Measurements from ENCODE around the gene TMEM35A. TPM values are rescaled to one million over a fixed set of nuclear protein-coding genes. Genes with fewer than 3 reads are reported as not detected.
A peak's percentile ranks its signal among the peaks of the same experiment; 100 is the strongest.
"Not testable (repeated sequence)": the region's sequence is repeated elsewhere in the genome, so short reads cannot be mapped to it uniquely, and the experiment has no call there.

Gene TMEM35A, protein sequence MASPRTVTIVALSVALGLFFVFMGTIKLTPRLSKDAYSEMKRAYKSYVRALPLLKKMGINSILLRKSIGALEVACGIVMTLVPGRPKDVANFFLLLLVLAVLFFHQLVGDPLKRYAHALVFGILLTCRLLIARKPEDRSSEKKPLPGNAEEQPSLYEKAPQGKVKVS
- total RNA-seq, result 1 to 10 TPM in 1 of 2 donors, under 1 TPM in 1; 0.76 to 3.9 TPM
- long read RNA-seq, partial matches to known transcripts, result 1 of 1 reads
- long read RNA-seq, other reads (novel, unspliced or antisense), result 0 of 1 reads

DNA sequence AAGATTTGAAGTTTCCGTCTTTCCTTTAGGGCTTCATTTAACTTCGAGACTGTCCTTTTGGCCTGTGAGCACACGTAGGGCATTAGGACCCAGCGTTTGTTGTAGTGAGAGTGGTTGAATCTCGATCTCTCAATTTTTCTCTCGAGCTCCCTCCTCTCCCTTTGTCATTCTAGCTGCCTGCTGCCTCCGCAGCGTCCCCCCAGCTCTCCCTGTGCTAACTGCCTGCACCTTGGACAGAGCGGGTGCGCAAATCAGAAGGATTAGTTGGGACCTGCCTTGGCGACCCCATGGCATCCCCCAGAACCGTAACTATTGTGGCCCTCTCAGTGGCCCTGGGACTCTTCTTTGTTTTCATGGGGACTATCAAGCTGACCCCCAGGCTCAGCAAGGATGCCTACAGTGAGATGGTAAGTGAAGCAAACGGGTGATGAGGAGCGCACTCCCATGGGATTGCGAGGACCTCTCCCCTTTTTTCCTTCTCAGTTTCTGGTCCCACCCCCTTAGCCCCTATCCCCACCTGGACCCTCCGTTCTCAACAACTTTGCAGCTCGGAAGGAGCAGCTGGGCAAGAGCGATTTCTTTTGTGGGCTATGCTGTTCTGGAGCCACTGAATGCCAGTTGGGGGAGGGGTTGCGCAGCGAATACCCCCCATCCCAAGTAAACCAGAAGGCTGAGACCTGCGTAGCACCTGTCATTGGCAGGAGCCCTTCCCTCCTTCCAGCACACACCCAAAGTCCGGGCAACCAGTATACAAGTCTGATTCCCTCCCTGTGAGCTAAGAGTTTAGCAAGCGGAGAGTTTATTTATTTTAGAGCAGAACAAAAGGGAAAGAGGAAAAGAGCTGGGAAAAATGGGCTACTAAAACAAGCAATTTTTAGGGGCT is at the start of gene TMEM35A:
TSS of gene TMEM35A (plus strand) at position 164 of the 883 bp plus-strand sequence. CDS start at position 288, 124 bp downstream.
- peak in 1 of 2 donors; percentile 14 for DNase-seq
- ATAC-seq, result peak; percentile 84
- intact Hi-C loops (cut with DNase I, micrococcal nuclease), result no loop called here

DNA sequence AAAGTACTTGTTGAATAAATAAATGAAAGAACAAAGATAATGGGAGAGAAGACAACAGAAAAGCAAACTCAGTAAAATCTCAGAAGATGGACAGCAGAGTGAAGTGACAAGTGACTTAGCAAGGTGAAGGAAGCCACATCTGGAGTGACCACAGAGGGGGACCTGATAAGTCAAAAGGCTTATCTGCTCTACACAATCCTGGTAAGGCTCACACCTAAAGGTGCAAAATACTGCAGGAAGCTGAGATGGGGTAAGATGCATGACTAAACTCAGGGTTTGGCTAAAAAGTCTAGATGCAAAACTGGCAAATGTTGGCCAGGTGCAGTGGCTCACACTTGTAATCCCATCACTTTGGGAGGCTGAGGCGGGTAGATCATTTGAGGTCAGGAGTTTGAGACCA is 49.0 kb upstream of the TMEM35A start:
- ATAC-seq, result no peak
- intact Hi-C loops (cut with DNase I, micrococcal nuclease), result no loop called here
- DNase-seq, result no peak

DNA sequence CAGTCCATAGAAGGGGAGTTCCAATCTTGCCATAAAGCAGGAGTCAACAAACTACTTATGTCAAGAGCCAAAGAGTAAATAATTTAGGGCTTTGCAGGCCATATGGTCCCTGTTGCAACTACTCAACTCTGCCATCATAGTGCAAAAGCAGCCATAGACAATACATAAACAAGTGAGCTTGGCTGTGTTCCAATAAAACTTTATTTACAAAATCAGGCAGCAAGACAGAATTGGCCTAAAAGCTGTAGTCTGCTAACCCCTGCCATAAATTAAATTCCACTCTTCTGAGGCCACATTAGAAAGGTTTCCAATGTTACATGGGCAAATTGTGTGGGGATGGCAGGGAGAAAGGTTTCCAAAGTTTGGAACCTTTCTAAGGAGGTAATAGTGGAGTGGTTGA is 41.4 kb upstream of the TMEM35A start:
- intact Hi-C loops (cut with DNase I, micrococcal nuclease), result no loop called here
- ATAC-seq (no peak), DNase-seq (no peak)

DNA sequence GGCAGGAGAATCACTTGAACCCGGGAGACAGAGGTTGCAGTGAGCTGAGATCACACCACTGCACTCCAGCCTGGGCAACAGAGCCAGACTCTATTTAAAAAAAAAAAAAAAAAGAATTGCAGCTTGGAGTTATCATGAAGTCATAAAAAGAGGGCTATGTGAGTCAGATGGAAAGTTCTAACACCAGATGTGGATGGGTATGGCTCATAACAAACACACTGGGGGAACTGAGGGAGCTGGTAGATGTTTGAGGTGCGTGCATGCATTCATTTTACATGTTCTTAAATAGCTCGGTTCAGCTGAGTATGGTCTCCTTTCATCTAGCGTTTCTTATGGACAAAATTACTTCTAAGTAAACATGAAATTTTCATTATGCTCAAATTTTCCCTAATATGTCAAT is 38.5 kb upstream of the TMEM35A start:
- intact Hi-C loops (cut with DNase I, micrococcal nuclease), result no loop called here
- DNase-seq (no peak), ATAC-seq (no peak)

DNA sequence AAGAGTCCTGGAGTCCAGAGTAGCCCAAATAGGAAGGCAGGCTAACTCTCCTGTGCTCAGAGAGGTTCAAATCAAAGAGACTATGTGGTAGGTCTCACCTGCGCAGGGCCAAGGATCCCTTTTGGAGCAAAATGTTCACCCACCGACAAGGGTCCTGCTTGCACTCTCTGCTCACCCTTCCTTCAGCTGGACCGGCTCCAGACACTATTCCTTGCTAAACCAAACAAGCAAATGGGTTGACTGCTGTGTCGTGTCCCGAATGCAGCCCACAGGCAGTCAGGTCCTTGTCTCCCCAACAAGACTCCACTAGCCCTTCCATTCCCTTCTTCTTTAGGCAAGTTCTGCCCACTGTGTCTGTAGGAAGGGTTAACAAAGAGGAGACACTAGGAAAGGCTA is 27.5 kb upstream of the TMEM35A start:
- ATAC-seq (peak; percentile 31), DNase-seq (peak in 1 of 2 donors; percentile 14)
- intact Hi-C loops (cut with DNase I, micrococcal nuclease), result no loop called here

DNA sequence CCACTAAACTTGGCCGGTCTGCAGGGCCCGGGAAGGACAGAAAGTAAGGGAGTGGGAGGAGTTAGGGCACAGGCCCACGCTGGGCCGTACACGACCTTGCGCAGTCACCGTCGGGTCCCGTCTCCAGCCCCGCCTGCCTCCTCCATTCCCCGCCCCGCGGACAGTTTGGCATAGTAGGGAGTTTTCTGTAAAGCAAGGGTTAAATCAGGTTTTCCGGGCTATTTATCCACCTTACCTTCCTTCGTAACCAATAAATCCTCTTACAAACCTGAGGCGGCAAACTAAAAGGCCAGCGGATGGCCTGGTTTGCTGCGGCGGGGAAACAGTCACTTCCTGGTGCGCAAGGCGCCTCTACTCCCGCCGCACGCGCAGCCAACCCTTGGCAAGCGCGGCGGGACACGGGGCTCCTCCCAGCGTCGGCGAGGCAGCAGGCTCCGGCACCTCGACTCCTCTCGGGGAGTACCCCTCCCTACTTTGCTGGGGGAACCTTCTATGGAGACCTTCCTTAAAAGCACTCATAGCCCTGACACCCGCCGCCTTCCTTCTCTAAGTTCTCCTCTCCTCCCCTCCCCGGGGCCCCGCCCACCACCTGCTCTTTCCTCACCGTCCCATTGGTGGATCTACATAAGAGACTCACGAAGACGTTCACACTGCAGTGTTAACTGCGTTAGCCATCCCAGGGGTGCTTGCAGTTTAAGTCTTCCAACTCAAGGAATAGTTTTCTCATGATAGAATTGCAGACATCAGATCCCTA is 27.0 kb upstream of the TMEM35A start, which contains the start of gene TRMT2B:
TSS of gene TRMT2B (minus strand) at position 563 of the 754 bp plus-strand sequence. CDS start 9,822 bp downstream, outside the sequence.
- intact Hi-C loops (cut with DNase I, micrococcal nuclease), result no loop called here
- ATAC-seq (peak; percentile 94), DNase-seq (peak; percentile 88 to 89)

DNA sequence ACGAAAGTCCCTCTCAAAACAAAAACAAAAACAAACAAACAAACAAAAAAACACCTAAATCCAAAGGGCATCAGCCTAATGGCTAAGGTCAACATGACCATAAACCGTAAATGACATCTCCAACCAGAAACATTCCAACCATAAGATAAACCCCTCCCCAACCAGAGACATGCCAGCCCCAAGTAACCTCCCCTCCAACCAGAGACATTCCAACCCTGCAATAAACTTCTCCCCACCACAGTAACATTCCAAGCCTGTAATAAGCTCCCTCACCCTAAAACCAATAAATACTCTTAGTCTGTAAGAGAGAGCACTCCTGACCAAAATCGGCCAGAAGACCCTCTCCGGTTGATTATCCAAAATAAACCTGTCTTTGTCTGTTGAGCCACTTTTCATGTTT is 22.1 kb upstream of the TMEM35A start:
- intact Hi-C loops (cut with DNase I, micrococcal nuclease); ATAC-seq; DNase-seq: not testable (repeated sequence)

DNA sequence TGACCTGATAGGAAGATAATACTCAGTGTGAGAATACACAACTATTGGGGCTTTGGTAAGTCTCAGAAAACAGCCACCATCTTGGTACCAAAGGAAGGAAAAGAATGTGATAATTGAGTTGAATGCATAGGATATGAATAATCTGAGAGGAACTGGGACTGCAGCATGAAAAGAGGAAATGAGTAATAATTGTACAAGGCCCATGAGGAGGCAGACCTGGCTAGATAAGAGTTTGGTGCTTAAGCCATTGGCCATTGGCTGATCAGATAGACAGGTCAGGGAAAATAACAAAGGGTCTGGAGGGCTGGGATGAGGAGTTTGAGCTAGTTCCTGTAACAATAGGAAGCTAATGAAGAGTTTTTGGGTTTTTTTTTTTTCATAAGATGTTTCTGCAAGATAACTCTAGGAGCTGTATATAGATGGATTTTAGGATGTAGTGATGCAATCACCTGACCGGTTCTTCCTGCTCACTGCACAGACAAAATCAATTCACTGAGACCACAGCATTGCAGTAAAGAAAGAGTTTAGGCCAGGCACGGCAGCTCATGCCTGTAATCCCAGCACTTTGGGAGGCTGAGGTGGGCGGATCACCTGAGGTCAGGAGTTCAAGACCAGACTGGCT is 21.5 kb upstream of the TMEM35A start:
- ATAC-seq (no peak), DNase-seq (no peak)
- intact Hi-C loops (cut with DNase I, micrococcal nuclease), result no loop called here

DNA sequence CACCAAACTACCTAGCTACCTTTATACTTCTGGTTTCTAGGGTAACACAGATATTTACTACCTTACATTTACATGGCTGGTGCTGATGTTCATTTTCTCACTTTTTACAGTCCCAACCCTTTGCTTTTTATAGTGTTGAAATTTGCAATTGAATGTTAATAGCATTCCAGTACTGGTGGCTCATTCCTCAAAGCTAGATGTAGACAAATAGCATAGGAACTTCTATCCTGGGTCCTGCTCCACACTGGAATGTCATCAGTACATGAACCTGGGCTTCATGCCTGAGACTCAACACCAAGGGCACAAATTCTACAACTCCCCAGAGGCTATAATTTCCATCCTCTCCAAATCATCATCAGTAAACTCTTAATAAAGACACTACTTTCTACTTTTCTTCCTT is 16.5 kb upstream of the TMEM35A start:
- intact Hi-C loops (cut with DNase I, micrococcal nuclease), result no loop called here
- ATAC-seq (no peak), DNase-seq (no peak)

DNA sequence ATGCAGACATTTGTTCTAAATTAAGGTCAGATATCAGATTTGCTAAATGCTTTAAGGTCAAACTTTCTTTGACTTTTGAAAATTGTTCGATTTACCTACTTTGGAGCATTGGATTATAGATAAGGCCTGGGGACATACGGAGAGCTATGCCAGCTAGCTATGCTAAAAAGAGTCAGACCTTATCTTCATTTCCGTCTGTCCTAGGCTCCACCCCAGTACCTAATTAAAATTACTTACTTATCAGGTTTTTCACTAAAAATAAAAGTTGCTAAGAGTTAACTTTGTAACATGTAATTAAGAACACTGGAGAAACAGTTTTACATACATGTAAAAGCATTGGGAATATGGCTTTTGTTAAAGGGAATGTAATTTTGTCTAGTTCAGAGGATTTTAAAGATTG is 7.1 kb upstream of the TMEM35A start:
- no peak for DNase-seq
- intact Hi-C loops (cut with DNase I, micrococcal nuclease), result no loop called here

DNA sequence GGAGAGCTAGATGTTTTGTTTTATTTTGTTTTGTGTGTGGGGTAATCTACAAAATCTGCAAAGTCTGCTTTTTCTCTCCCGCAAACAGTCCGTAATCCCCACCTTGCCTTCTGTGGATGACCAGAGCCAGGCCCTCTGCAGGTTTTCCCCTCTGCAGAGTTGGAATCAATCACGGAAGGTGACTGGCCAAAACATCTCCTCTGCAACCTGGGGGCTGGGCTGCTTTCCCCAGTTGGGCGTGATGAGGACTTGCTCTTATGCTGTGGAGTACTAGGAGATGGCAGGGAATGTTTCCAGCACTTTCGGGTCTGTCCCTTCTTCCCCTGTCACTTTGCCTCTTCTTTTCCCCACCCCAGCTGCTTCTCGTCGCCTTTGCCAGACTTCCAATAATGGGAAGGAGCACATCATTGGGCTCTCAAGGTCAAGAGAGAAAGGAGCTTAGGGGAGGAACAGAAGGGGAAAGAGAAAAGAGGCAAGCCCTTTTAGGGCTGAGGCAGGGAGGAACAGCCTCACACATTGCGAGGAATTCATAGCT is 1.1 kb downstream of the TMEM35A start:
- intact Hi-C loops (cut with DNase I, micrococcal nuclease), result no loop called here
- ATAC-seq, result no peak
- no peak for DNase-seq

More for the DNA sequence above, 7.1 kb upstream of the TMEM35A start:
- no peak for ATAC-seq

DNA sequence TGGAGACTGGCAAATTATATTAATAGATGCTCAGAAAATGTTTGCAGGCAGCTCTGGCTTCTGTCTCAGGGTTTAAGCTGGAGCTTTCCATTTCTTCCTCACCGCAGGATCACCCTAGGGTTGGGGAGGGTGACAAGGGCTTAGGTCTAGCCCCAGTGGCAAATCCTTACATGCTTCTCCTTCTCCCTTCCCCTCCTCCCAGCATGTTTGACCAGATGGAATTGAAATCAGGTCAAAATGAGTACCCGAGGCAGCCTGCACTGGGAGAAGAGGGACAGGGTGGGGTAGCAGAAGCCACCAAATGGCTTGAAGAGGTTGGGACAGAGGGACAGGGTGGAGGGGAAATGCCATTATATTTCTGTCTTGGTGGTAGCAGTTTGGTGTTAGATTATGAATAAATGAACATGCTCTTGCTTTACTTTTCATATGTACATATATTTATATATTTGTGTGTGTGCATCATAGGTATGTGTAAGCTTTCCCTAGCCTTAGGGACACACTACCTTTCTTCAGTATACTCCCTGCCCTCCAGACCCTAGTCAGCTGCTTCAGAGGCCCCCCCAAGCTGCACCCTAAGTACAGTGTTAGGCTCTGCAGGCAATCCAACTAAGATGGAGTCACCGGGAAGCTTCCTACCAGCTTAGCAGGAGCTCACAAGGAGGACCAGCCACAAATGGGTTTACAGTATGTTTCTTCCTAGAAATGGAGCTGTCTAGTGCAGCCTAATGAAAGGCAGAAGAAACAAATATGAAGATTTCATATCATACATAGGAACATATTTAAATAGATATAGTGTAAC is 1.8 kb downstream of the TMEM35A start:
- intact Hi-C loops (cut with DNase I, micrococcal nuclease), result no loop called here
- DNase-seq, result no peak
- ATAC-seq, result no peak

DNA sequence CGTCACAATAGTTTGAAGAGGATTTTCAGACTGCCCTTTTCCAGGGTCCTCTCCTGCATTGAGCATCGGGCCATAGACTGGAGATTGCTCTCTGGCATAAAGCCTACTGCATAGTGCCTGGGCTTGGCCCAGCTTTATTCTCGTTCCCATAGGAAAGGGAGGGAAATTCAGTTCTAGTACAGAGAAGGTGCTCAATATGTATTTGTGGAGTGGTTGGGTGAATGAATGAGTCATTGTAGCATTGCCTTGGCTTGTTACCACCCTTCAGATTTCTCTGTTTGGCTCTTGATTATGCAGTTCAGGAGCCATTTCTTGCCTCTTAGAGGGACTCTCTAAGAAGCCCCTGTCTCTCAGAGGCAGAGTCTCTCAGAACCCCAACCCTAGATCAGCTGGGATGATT is 2.6 kb downstream of the TMEM35A start:
- intact Hi-C loops (cut with DNase I, micrococcal nuclease), result no loop called here
- ATAC-seq (no peak), DNase-seq (no peak)

DNA sequence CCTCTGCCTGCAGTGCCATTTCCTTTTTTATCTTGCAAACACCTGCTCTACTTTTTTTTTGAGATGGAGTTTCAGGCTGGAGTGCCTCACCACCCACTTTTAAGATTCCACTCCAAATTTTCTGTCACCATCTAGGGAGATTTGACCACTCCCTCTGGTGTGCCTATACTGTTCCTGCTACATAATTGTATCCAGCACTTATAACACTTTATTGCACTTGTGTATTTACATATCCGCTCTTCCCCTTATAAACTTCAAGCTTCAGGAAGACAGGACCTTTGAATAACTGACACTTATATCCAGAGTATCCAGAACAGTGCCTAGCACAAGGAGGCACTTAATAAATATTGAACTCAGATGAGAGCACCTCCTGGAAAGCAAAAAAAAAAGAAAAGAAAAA is 13.1 kb downstream of the TMEM35A start:
- intact Hi-C loops (cut with DNase I, micrococcal nuclease), result no loop called here
- DNase-seq (no peak), ATAC-seq (peak; percentile 91)

DNA sequence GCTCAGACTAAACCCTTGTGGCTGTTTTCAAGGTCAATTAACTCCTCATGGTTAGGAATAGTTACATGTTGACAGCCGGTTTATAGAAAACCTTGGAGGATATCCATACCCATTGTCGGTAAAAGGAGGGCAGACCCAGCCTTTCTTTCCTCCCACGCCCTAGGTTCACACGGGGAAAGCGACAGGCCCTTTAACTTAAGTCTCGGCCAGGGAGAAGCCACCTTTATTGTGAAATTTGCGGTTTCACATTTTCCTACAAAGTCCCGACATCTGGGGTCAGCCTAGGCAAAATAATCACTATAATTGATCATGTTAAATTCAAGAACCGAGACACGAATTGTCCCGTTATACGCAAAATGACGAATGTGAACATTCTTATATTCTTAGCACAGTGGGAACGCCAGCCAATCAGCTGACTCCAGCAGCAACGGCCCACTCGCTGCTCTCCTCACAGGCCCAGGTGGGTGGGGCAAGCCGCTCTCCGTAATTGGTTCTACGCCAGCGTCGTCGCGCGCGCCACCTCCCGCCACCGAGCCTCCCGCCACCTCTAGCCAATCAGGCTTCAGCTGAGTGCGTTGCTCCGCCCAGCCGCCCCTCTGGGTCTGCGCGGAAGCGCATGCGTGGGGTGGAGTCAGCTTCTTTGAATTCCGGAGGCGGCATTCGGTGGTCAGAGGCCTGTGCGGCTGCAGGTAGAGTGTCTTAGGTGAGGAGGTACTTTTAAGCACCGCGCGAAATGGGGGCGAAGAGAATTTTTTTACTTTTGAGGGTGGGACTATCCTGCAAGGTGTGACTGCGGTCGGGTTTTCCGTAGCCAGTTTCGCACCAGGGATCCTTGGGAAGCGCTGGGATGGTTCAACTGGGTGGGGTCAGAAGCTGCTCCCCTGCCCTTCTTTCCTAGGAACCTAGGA is 19.1 kb downstream of the TMEM35A start, which contains the start of gene CENPI:
TSS of gene CENPI (plus strand) at position 659 of the 908 bp plus-strand sequence. CDS start 2,867 bp downstream, outside the sequence.
- ATAC-seq, result peak; percentile 99
- intact Hi-C loops (cut with DNase I, micrococcal nuclease), result no loop called here

DNA sequence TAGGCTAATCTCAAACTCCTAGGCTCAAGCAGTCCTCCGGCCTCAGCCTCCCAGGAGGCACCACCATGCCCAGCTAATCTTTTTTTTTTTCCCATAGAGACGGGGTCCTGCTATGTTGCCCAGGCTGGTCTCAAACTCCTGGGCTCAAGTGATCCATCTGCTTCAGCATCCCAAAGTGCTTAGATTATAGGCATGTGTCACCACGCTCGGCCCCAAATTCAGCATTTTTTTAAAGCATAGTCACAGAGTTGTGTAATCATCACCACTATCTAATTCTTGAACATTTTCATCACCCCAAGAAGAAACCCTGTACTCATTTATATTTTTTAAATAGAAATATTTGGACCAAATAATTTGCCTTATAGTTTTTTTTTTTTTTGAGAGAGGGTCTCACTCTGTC is 29.6 kb downstream of the TMEM35A start:
- intact Hi-C loops (cut with DNase I, micrococcal nuclease), result no loop called here
- no peak for DNase-seq
- ATAC-seq, result no peak

More for the DNA sequence above, 19.1 kb downstream of the TMEM35A start, which contains the start of gene CENPI:
- DNase-seq, result peak; percentile 92 to 93

DNA sequence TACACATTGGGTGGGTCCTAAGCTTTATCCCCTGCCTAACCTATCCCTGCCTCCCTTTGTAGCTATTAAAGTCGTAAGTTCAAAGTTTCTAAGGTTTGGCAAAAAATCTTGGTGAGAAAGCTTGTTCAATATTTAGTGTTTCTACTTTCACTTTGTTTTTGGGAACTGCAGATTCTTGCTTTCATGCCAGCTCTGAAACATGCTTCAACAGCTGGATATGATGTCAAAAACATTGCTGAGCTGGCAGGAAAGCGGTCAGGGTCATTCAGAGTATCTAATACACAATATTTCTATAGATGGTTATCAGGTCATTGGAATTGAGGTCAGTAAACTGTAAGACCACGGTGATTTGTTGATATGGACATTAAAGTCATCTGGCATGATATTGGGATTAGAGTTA is 39.0 kb downstream of the TMEM35A start:
- DNase-seq (no peak), ATAC-seq (no peak)
- intact Hi-C loops (cut with DNase I, micrococcal nuclease), result no loop called here
